Measurements from ENCODE around the gene ANKS1B.

Gene ANKS1B

DNA sequence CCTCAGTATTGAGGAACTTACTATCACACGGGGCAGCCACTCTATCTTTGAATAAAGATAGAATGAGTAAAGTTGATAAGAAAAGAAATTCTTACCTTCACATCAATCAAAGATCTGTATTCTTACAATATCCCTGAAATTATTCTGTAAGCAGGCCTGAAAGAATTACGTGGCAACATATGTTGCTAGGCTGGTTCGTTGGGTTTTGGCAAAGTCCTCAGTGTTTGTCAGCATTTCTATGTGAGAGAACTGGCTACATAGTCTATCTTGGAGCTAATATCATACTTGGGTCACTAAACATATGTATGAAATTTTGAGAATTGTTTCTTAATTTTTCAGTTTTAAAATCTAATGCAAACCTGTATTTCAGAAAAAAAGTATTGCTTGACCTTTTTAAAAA is 749.4 kb downstream of the ANKS1B start:
- H3K27me3 ChIP-seq (ENCODE audit: control insufficient read depth, insufficient read depth, low read length): no peaks in the 10 kb centered on the region
- H3K36me3 ChIP-seq (ENCODE audit: control insufficient read depth, insufficient read depth, low read length): no peaks in the 10 kb centered on the region
- H3K4me3 ChIP-seq (ENCODE audit: low read length): no peak overlapping the region
- H3K9ac ChIP-seq (ENCODE audit: low read length): no peak overlapping the region
- no peak overlapping the region for H3K27ac ChIP-seq (ENCODE audit: low read depth, low read length)
- H3K4me1 ChIP-seq (ENCODE audit: control insufficient read depth, insufficient read depth, low read length): no peaks in the 10 kb centered on the region

DNA sequence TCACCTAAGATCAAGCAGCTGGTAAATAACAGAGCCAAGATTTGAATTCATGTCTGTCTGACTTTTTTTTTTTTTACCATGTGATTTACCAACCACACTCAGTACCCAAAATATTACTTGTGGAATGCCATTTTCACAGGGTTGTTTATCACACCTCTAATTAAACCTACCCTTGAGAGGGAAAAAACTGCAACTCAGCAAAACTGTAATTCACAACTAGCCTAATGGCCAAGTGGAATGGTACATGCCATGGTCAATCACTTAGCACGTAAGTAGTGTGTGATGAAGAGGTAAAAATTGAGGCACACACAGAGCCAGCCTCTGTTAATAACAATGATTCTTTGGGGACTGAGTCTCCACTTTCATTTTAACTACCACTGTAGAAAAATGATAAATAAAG is 750.0 kb downstream of the ANKS1B start:
- Histone ChIP-seq H3K27me3 (ENCODE audit: control insufficient read depth, insufficient read depth, low read length) (no peaks in the 10 kb centered on the region), H3K4me1 (ENCODE audit: control insufficient read depth, insufficient read depth, low read length) (no peaks in the 10 kb centered on the region), H3K27ac (ENCODE audit: low read depth, low read length) (no peak overlapping the region), H3K36me3 (ENCODE audit: control insufficient read depth, insufficient read depth, low read length) (no peaks in the 10 kb centered on the region), H3K4me3 (ENCODE audit: low read length) (no peak overlapping the region), H3K9ac (ENCODE audit: low read length) (no peak overlapping the region)

- Histone ChIP-seq H3K27ac (ENCODE audit: low read depth, low read length) (no peak overlapping the region), H3K4me1 (ENCODE audit: control insufficient read depth, insufficient read depth, low read length) (no peaks in the 10 kb centered on the region)
Measured at GRCh38 chr12:99232324-99232723, 752.4 kb downstream of the ANKS1B start.

GRCh38 chr12:99231031-99231430 is 753.7 kb downstream of the ANKS1B start:
- Histone ChIP-seq H3K4me3 (ENCODE audit: low read length) (no peak overlapping the region), H3K9ac (ENCODE audit: low read length) (no peak overlapping the region), H3K36me3 (ENCODE audit: control insufficient read depth, insufficient read depth, low read length) (no peaks in the 10 kb centered on the region), H3K27me3 (ENCODE audit: control insufficient read depth, insufficient read depth, low read length) (no peaks in the 10 kb centered on the region), H3K4me1 (ENCODE audit: control insufficient read depth, insufficient read depth, low read length) (no peaks in the 10 kb centered on the region), H3K27ac (ENCODE audit: low read depth, low read length) (no peak overlapping the region)

More at GRCh38 chr12:99232324-99232723, 752.4 kb downstream of the ANKS1B start:
- no peaks in the 10 kb centered on the region for H3K36me3 ChIP-seq (ENCODE audit: control insufficient read depth, insufficient read depth, low read length)
- H3K27me3 ChIP-seq (ENCODE audit: control insufficient read depth, insufficient read depth, low read length): no peaks in the 10 kb centered on the region
- H3K4me3 ChIP-seq (ENCODE audit: low read length): no peak overlapping the region
- no peak overlapping the region for H3K9ac ChIP-seq (ENCODE audit: low read length)

GRCh38 chr12:99224237-99224636 is 760.5 kb downstream of the ANKS1B start:
- Histone ChIP-seq H3K4me1 (ENCODE audit: control insufficient read depth, insufficient read depth, low read length) (no peaks in the 10 kb centered on the region), H3K4me3 (ENCODE audit: low read length) (no peak overlapping the region), H3K27me3 (ENCODE audit: control insufficient read depth, insufficient read depth, low read length) (no peaks in the 10 kb centered on the region), H3K36me3 (ENCODE audit: control insufficient read depth, insufficient read depth, low read length) (no peaks in the 10 kb centered on the region), H3K9ac (ENCODE audit: low read length) (no peak overlapping the region), H3K27ac (ENCODE audit: low read depth, low read length) (no peak overlapping the region)

DNA sequence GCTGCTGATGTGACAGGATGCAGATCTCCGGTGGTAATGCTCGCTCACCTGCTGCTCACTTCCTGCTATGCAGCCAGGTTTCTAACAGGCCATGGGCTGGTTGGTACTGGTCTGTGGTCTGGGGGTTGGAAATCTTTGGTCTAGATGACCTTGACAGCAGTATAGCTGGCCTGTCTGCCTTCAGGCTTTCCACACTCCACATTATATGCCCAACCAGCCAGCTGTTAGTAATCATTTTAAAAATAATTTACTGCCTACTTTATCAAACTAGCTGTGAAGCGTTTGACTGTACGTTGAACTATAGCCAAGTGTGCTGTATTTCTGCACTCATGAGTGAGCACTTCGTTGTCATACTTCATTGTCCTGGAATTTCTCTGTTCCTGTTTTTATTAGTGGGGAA is 761.2 kb downstream of the ANKS1B start:
- Histone ChIP-seq H3K4me1 (ENCODE audit: control insufficient read depth, insufficient read depth, low read length) (no peaks in the 10 kb centered on the region), H3K27ac (ENCODE audit: low read depth, low read length) (no peak overlapping the region), H3K4me3 (ENCODE audit: low read length) (no peak overlapping the region), H3K9ac (ENCODE audit: low read length) (no peak overlapping the region), H3K36me3 (ENCODE audit: control insufficient read depth, insufficient read depth, low read length) (no peaks in the 10 kb centered on the region), H3K27me3 (ENCODE audit: control insufficient read depth, insufficient read depth, low read length) (no peaks in the 10 kb centered on the region)

- H3K27me3 ChIP-seq (ENCODE audit: control insufficient read depth, insufficient read depth, low read length): no peaks in the 10 kb centered on the region
- no peak overlapping the region for H3K4me3 ChIP-seq (ENCODE audit: low read length)
- H3K27ac ChIP-seq (ENCODE audit: low read depth, low read length): no peak overlapping the region
- no peaks in the 10 kb centered on the region for H3K36me3 ChIP-seq (ENCODE audit: control insufficient read depth, insufficient read depth, low read length)
- H3K4me1 ChIP-seq (ENCODE audit: control insufficient read depth, insufficient read depth, low read length): no peaks in the 10 kb centered on the region
- no peak overlapping the region for H3K9ac ChIP-seq (ENCODE audit: low read length)
Measured at GRCh38 chr12:99213047-99213446, 771.7 kb downstream of the ANKS1B start.

DNA sequence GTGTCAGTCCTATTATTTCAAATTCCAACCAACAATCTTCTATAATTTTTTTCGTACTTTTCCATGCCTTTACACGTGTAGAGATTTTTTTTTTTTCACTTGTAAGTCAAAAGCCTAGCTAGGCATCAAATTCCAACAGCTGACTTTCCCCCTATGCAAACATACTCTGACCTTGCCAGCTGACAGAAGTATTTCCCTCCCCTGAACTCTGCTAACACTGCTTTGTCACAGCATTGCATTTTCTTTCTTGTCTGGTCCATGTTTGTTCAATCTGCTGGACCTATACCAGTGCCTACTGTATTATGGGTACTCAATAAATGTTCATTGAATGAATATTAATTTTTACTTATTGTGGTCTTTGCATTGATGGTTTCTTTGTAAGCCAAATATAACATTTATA is 772.5 kb downstream of the ANKS1B start:
- Histone ChIP-seq H3K27me3 (ENCODE audit: control insufficient read depth, insufficient read depth, low read length) (no peaks in the 10 kb centered on the region), H3K9ac (ENCODE audit: low read length) (no peak overlapping the region), H3K27ac (ENCODE audit: low read depth, low read length) (no peak overlapping the region), H3K36me3 (ENCODE audit: control insufficient read depth, insufficient read depth, low read length) (no peaks in the 10 kb centered on the region), H3K4me3 (ENCODE audit: low read length) (no peak overlapping the region), H3K4me1 (ENCODE audit: control insufficient read depth, insufficient read depth, low read length) (no peaks in the 10 kb centered on the region)

DNA sequence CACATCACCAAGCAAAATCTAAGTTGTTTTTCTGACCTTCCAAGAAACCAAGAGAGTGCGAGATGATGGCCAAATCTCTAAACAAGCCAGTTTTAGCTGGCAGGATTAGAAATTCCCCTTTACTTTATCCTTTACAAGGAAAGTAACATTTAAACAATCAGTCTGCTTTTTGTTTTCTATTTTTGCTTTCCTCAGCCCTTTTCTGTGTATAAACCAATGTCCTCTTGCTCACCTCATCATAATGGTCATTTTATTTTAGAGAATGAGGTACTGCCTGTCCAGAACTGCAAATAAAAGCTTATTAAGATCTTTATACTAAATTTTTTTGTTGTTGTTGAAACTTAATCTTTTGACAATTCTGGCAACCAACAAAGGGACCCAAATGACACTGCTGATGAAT is 779.6 kb downstream of the ANKS1B start:
- Histone ChIP-seq H3K9ac (ENCODE audit: low read length) (no peak overlapping the region), H3K36me3 (ENCODE audit: control insufficient read depth, insufficient read depth, low read length) (no peaks in the 10 kb centered on the region), H3K27me3 (ENCODE audit: control insufficient read depth, insufficient read depth, low read length) (no peaks in the 10 kb centered on the region), H3K4me1 (ENCODE audit: control insufficient read depth, insufficient read depth, low read length) (no peaks in the 10 kb centered on the region), H3K4me3 (ENCODE audit: low read length) (no peak overlapping the region), H3K27ac (ENCODE audit: low read depth, low read length) (no peak overlapping the region)

- Histone ChIP-seq H3K27ac (ENCODE audit: low read depth, low read length) (no peak overlapping the region), H3K4me1 (ENCODE audit: control insufficient read depth, insufficient read depth, low read length) (no peaks in the 10 kb centered on the region), H3K36me3 (ENCODE audit: control insufficient read depth, insufficient read depth, low read length) (no peaks in the 10 kb centered on the region), H3K9ac (ENCODE audit: low read length) (no peak overlapping the region), H3K4me3 (ENCODE audit: low read length) (no peak overlapping the region), H3K27me3 (ENCODE audit: control insufficient read depth, insufficient read depth, low read length) (no peaks in the 10 kb centered on the region)
Measured at GRCh38 chr12:99201906-99202645, 782.7 kb downstream of the ANKS1B start.

DNA sequence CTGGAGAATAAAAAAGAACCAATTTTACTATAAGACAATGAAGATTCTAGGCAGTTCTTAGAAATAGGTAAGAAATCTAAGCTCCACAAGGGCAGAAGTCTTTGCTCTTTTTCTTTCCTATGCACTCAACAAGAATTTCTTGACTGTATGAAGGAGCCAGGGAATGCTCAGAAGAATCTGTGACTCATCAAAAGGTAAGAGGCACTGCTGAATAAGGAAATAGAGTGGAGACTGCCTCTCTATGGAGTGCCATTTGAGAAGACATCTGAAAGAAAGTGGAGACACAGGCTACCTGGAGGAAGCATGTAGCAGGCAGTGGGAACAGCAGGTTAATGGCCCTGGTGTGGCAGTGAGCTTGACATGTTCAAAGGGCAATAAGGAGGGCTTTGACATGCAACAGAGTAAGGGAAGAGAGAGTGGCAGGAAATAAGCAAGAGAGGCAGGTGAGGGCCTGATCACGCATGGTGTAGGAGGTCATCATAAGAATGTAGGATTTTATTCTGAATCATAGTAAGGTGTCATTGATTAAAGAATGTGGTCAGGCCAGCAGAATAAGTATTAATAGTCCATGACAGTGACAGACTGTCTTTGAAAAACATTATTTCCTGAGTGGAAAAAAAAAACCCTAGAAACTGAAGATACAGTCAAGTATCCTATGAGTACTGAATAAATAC is 783.9 kb downstream of the ANKS1B start:
- H3K27me3 ChIP-seq (ENCODE audit: control insufficient read depth, insufficient read depth, low read length): no peaks in the 10 kb centered on the region
- H3K9ac ChIP-seq (ENCODE audit: low read length): no peak overlapping the region

GRCh38 chr12:99195474-99195873 is 789.3 kb downstream of the ANKS1B start:
- H3K4me1 ChIP-seq (ENCODE audit: control insufficient read depth, insufficient read depth, low read length): no peaks in the 10 kb centered on the region
- no peak overlapping the region for H3K4me3 ChIP-seq (ENCODE audit: low read length)
- H3K27ac ChIP-seq (ENCODE audit: low read depth, low read length): no peak overlapping the region
- H3K27me3 ChIP-seq (ENCODE audit: control insufficient read depth, insufficient read depth, low read length): no peaks in the 10 kb centered on the region
- no peak overlapping the region for H3K9ac ChIP-seq (ENCODE audit: low read length)
- no peaks in the 10 kb centered on the region for H3K36me3 ChIP-seq (ENCODE audit: control insufficient read depth, insufficient read depth, low read length)

More for the DNA sequence above, 783.9 kb downstream of the ANKS1B start:
- no peak overlapping the region for H3K4me3 ChIP-seq (ENCODE audit: low read length)
- no peaks in the 10 kb centered on the region for H3K4me1 ChIP-seq (ENCODE audit: control insufficient read depth, insufficient read depth, low read length)
- H3K36me3 ChIP-seq (ENCODE audit: control insufficient read depth, insufficient read depth, low read length): no peaks in the 10 kb centered on the region
- H3K27ac ChIP-seq (ENCODE audit: low read depth, low read length): no peak overlapping the region

DNA sequence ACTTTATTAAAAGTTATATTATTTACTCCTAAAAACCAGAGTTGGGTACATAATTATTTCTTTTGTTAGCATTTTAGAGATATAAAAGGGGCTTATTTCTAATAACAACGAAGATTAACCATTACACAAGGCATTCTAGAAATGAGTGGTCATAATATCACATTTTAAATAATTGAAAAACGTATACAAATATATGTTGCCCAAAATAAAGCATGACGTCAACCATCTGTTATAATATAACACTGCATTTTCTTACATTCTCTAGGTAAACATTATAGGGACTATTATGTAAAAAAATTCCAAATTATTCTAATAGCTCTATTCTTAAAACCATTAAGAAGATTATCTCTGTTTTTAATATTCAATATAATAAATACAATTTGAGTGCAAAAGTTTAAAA is 792.2 kb downstream of the ANKS1B start:
- H3K36me3 ChIP-seq (ENCODE audit: control insufficient read depth, insufficient read depth, low read length): no peaks in the 10 kb centered on the region
- H3K27ac ChIP-seq (ENCODE audit: low read depth, low read length): no peak overlapping the region
- H3K9ac ChIP-seq (ENCODE audit: low read length): no peak overlapping the region
- H3K4me3 ChIP-seq (ENCODE audit: low read length): no peak overlapping the region
- no peaks in the 10 kb centered on the region for H3K27me3 ChIP-seq (ENCODE audit: control insufficient read depth, insufficient read depth, low read length)
- H3K4me1 ChIP-seq (ENCODE audit: control insufficient read depth, insufficient read depth, low read length): no peaks in the 10 kb centered on the region

Data from rectal smooth muscle tissue (tissue), 1 donor.